Measurements from ENCODE around the gene CFDP1. TPM values are rescaled to one million over a fixed set of nuclear protein-coding genes. Genes with fewer than 3 reads are reported as not detected.

Gene CFDP1
- total RNA-seq, 1 donor from 2014 or later, result 37.5 TPM

GRCh38 chr16:75246504-75247205 is 186.6 kb downstream of the CFDP1 start:
- intact Hi-C loops (cut with micrococcal nuclease), result no loop called here
- Mint-ChIP-seq H3K27me3 (ENCODE audit: low read depth) (peaks cover 31% of the 10 kb centered on the region), H3K36me3 (ENCODE audit: low read depth) (no peaks in the 10 kb centered on the region), H3K9me3 (no peaks in the 10 kb centered on the region), H3K27ac (no peak overlapping the region), H3K4me3 (ENCODE audit: low read depth) (no peak overlapping the region), H3K4me1 (ENCODE audit: low read depth) (no peaks in the 10 kb centered on the region)
- DNase-seq (ENCODE audit: low spot score), result no peak

- Mint-ChIP-seq H3K36me3 (ENCODE audit: low read depth) (no peaks in the 10 kb centered on the region), H3K27me3 (ENCODE audit: low read depth) (peaks cover 25% of the 10 kb centered on the region), H3K9me3 (no peaks in the 10 kb centered on the region), H3K27ac (no peak overlapping the region), H3K4me3 (ENCODE audit: low read depth) (no peak overlapping the region), H3K4me1 (ENCODE audit: low read depth) (no peaks in the 10 kb centered on the region)
- intact Hi-C loops (cut with micrococcal nuclease), result no loop called here
- no peak for DNase-seq (ENCODE audit: low spot score)
Observed at GRCh38 chr16:75244844-75245758, 188.2 kb downstream of the CFDP1 start.

GRCh38 chr16:75244225-75244809 is 189.0 kb downstream of the CFDP1 start:
- H3K27ac Mint-ChIP-seq, result no peak overlapping the region

More at GRCh38 chr16:75244225-75244809, 189.0 kb downstream of the CFDP1 start:
- DNase-seq (ENCODE audit: low spot score), result no peak
- Mint-ChIP-seq H3K36me3 (ENCODE audit: low read depth) (no peaks in the 10 kb centered on the region), H3K4me3 (ENCODE audit: low read depth) (no peak overlapping the region), H3K4me1 (ENCODE audit: low read depth) (no peaks in the 10 kb centered on the region), H3K9me3 (no peaks in the 10 kb centered on the region), H3K27me3 (ENCODE audit: low read depth) (peaks cover 18% of the 10 kb centered on the region)
- intact Hi-C loops (cut with micrococcal nuclease), result no loop called here

Other genes starting within 250 kb of the CFDP1 start
- not detected in 2 replicates for gene CTRB2, start 226.3 kb downstream of the CFDP1 start, total RNA-seq
- gene CTRB1, start 214.5 kb downstream of the CFDP1 start, total RNA-seq, result not detected in 2 replicates
- gene BCAR1, start 181.9 kb downstream of the CFDP1 start, total RNA-seq, result 0.44 and 0.59 TPM in 2 replicates
- 35.6 and 39.9 TPM in 2 replicates for gene TMEM170A, start 31.2 kb upstream of the CFDP1 start, total RNA-seq
- not detected in 2 replicates for gene CHST6, start 61.9 kb upstream of the CFDP1 start, total RNA-seq
- gene CHST5, start 102.6 kb upstream of the CFDP1 start, total RNA-seq, result not detected in 2 replicates
- 2.7 and 3.4 TPM in 2 replicates for gene TMEM231, start 122.7 kb upstream of the CFDP1 start, total RNA-seq
- gene GABARAPL2, start 132.9 kb upstream of the CFDP1 start, total RNA-seq, result 69.2 and 69.4 TPM in 2 replicates
- gene ADAT1, start 189.8 kb upstream of the CFDP1 start, total RNA-seq, result 45.3 and 54.0 TPM in 2 replicates
- 256 and 269 TPM in 2 replicates for gene KARS1, start 214.2 kb upstream of the CFDP1 start, total RNA-seq
- 73.6 and 77.6 TPM in 2 replicates for gene TERF2IP, start 214.3 kb upstream of the CFDP1 start, total RNA-seq
- not detected in 2 replicates for gene CPHXL2, start 243.5 kb upstream of the CFDP1 start, total RNA-seq

All from activated T-helper 2 cell treated with anti-CD3 and anti-CD28 coated beads, Interferon-gamma antibody, Interleukin-2, Interleukin-4, amounts not matched to agents 10 μg/mL and 5 μg/mL and 100 μg/mL, durations not matched to agents 14 hours and 24 hours and 36 hours (primary cell).